OCI-LY3 (cell line): ENCODE results near the gene PTPRM.

Experiments
- H2AFZ ChIP-seq: fragments of 200-600, 300-600 bp; shearing (Covaris generic); 2 replicates; pipeline ENCODE4 v1.6.0; 2014; ENCODE audit warnings: antibody characterized with exemption, low read depth, low read length
- H3K27ac ChIP-seq: fragments of 200-600, 300-600 bp; sonication (generic); 2 replicates; pipeline ENCODE4 v1.5.1; 2014; ENCODE audit warnings: mild to moderate bottlenecking, low read length, moderate library complexity, mixed read lengths
- H3K27me3 ChIP-seq: fragments of 200-600, 300-600 bp; sonication (generic); 2 replicates; pipeline ENCODE4 v1.6.1; 2014; ENCODE audit warnings: low read depth, low read length, mixed read lengths
- H3K36me3 ChIP-seq: fragments of 200-600, 300-600 bp; sonication (generic); replicated peaks from 2 replicates; pipeline ENCODE3; 2014; ENCODE audit warnings: low read depth, low read length, mixed read lengths
- H3K4me1 ChIP-seq: fragments of 300-600, 200-600 bp; sonication (generic); 2 replicates; pipeline ENCODE4 v1.6.1; 2014; ENCODE audit warnings: low read length, mixed read lengths
- H3K4me2 ChIP-seq: fragments of 200-600, 300-600 bp; sonication (generic); 2 replicates; pipeline ENCODE4 v1.6.1; 2014; ENCODE audit warnings: low read length, mixed read lengths
- H3K4me3 ChIP-seq: fragments of 300-600, 200-600 bp; sonication (generic); 2 replicates; pipeline ENCODE4 v1.5.1; 2014; ENCODE audit warnings: antibody characterized with exemption, mild to moderate bottlenecking, low read length, moderate library complexity
- H3K79me2 ChIP-seq: fragments of 300-600, 200-600 bp; shearing (Covaris generic); 2 replicates; pipeline ENCODE4 v1.6.1; 2014; ENCODE audit warnings: mild to moderate bottlenecking, low read length, mixed read lengths
- H3K9ac ChIP-seq: fragments of 300-600, 200-600 bp; shearing (Covaris generic); 2 replicates; pipeline ENCODE4 v1.6.0; 2014; ENCODE audit warnings: mild to moderate bottlenecking, low read length, moderate library complexity
- H3K9me3 ChIP-seq: fragments of 200-600, 300-600 bp; shearing (Covaris generic); 2 replicates; pipeline ENCODE4 v1.6.1; 2014; ENCODE audit warnings: low read length, mixed read lengths; ENCODE audit not compliant: insufficient read depth
- H4K20me1 ChIP-seq: fragments of 200-600, 300-600 bp; sonication (generic); 2 replicates; pipeline ENCODE4 v1.6.1; 2016; ENCODE audit warnings: low read length, mixed read lengths; ENCODE audit not compliant: insufficient read depth
- CTCF ChIP-seq: fragments of 200-600, 300-600 bp; sonication (generic); IDR thresholded peaks from 2 replicates; pipeline ENCODE4 v1.5.1; 2014; ENCODE audit warnings: antibody characterized with exemption, low read length, low read depth
- EZH2phosphoT487 ChIP-seq: fragments of 200-600 bp; shearing (Covaris generic); IDR thresholded peaks from 2 replicates; pipeline ENCODE4 v1.6.1; 2018; ENCODE audit warnings: antibody characterized with exemption, mixed run types, low read depth

PTPRM gene

GRCh38 chr18:7918701-7919100 is 351.6 kb downstream of the PTPRM start:
- no peaks in the 10 kb centered on the region for H3K4me1 ChIP-seq
- no peaks in the 10 kb centered on the region for H3K27me3 ChIP-seq
- H3K4me2 ChIP-seq: no peak overlapping the region
- H3K79me2 ChIP-seq: no peaks in the 10 kb centered on the region
- H3K27ac ChIP-seq: no peak overlapping the region
- no peaks in the 10 kb centered on the region for H3K9me3 ChIP-seq
- no peaks in the 10 kb centered on the region for H3K36me3 ChIP-seq
- no peak overlapping the region for H3K4me3 ChIP-seq
- no peak overlapping the region for H3K9ac ChIP-seq
- H2AFZ ChIP-seq: no peak overlapping the region
- TF ChIP-seq CTCF (no peak), EZH2phosphoT487 (no peak)
- no peaks in the 10 kb centered on the region for H4K20me1 ChIP-seq

GRCh38 chr18:7919565-7919964 is 352.4 kb downstream of the PTPRM start:
- Histone ChIP-seq H4K20me1 (no peaks in the 10 kb centered on the region), H2AFZ (no peak overlapping the region), H3K9me3 (no peaks in the 10 kb centered on the region), H3K79me2 (no peaks in the 10 kb centered on the region), H3K27me3 (no peaks in the 10 kb centered on the region), H3K4me2 (no peak overlapping the region), H3K9ac (no peak overlapping the region), H3K4me3 (no peak overlapping the region), H3K4me1 (no peaks in the 10 kb centered on the region), H3K36me3 (no peaks in the 10 kb centered on the region), H3K27ac (no peak overlapping the region)
- no peak for TF ChIP-seq EZH2phosphoT487
- no peak for TF ChIP-seq CTCF

- TF ChIP-seq CTCF: no peak
- TF ChIP-seq EZH2phosphoT487: no peak
- no peak overlapping the region for H2AFZ ChIP-seq
Measured at GRCh38 chr18:7921938-7922587, 354.9 kb downstream of the PTPRM start.

GRCh38 chr18:7923105-7923504 is 356.0 kb downstream of the PTPRM start:
- Histone ChIP-seq H3K79me2 (no peaks in the 10 kb centered on the region), H2AFZ (no peak overlapping the region), H3K4me3 (no peak overlapping the region), H3K9ac (no peak overlapping the region), H3K9me3 (no peaks in the 10 kb centered on the region), H3K4me2 (no peak overlapping the region), H3K4me1 (no peaks in the 10 kb centered on the region), H3K27ac (no peak overlapping the region), H3K27me3 (no peaks in the 10 kb centered on the region), H4K20me1 (no peaks in the 10 kb centered on the region), H3K36me3 (no peaks in the 10 kb centered on the region)
- no peak for TF ChIP-seq CTCF
- no peak for TF ChIP-seq EZH2phosphoT487

More at GRCh38 chr18:7921938-7922587, 354.9 kb downstream of the PTPRM start:
- H4K20me1 ChIP-seq: no peaks in the 10 kb centered on the region
- H3K4me1 ChIP-seq: no peaks in the 10 kb centered on the region
- H3K4me2 ChIP-seq: no peak overlapping the region
- no peaks in the 10 kb centered on the region for H3K36me3 ChIP-seq
- H3K27ac ChIP-seq: no peak overlapping the region
- H3K9me3 ChIP-seq: no peaks in the 10 kb centered on the region
- H3K9ac ChIP-seq: no peak overlapping the region
- no peaks in the 10 kb centered on the region for H3K79me2 ChIP-seq
- no peak overlapping the region for H3K4me3 ChIP-seq
- no peaks in the 10 kb centered on the region for H3K27me3 ChIP-seq
